NCI-H2081 (cell line): ENCODE results near the gene PRKD1.
"Not testable (repeated sequence)": the region's sequence is repeated elsewhere in the genome, so short reads cannot be mapped to it uniquely, and the experiment has no call there.

Experiments
- DNase-seq, 2 experiments: peaks; one replicate each; lab custom pipeline; 2025; lab: John Stamatoyannopoulos, UW

Gene PRKD1

DNA sequence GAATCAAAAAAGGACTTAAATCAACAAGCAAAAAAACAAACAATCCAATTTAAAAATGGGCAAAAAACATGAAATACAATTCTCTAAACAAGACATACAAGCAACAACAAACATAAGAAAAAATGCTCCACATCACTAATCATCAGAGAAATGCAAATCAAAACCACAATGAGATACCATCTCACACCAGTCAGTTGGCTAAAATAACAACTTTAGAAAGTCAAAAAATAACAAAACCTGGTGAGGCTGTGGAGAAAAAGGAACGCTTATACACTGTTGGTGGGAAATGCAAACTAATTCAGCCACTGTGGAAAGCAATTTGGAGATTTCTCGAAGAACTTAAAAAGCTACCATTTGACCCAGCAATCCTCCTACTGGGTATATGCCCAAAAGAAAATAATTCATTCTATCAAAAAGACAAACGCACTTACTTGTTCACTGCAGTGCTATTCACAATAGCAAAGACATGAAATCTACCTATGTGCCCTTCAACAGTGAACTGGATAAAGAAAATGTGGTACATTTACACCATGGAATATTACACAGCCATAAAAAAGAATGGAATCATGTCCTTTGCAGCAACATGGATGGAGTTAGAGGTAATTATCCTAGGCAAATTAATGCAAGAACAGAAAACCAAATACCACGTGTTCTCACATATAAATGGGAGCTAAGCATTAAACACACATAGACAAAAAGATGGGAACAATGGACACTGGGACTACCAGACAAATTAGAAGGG is 26.9 kb downstream of the PRKD1 start:
- no peak for DNase-seq

DNA sequence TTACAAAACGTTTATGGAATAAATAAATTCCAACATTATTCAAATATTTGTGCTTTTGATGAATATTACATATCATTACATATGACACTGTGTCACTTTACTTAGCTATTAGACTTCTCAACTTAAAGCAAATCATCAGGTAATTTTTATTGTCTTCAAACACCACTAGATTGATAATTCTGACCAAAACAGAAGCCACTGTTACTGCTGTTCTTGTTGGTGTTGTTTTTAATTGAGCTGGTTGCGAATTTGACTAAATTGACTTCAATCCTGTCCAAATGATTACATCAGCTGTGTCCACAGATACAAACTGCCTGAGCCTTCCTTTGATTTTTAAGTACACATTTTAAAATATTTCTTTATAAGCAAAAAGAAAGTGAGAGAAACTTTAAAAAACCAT is 29.2 kb downstream of the PRKD1 start:
- DNase-seq: no peak

GRCh38 chr14:29897181-29897580 is 30.5 kb downstream of the PRKD1 start:
- no peak for DNase-seq

GRCh38 chr14:29896354-29896821 is 31.3 kb downstream of the PRKD1 start:
- DNase-seq: peak; percentile 27 to 65

DNA sequence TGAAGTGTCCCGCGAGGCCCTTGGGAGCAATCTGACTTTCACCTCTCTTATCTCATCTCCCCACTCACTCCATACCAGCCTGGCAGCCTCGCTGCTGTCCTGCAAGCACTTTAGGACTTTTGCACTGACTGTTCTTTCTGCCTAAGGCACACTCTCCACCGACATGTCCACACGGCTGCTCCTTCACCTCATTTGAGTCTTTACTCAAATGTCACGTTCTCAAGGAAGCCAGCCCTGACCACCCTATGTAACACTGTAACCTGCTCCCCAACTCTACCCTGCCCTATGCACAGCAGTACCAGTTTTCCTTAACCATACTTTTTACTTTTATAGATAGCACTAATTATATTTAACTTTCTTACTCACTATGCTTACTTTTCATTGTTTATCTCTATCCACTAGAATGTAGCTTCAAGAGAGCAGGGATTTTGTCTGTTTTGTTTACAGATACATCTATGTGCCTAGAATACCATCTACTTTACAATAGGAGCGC is 32.0 kb downstream of the PRKD1 start:
- no peak for DNase-seq

GRCh38 chr14:29893989-29894388 is 33.7 kb downstream of the PRKD1 start:
- no peak for DNase-seq

DNA sequence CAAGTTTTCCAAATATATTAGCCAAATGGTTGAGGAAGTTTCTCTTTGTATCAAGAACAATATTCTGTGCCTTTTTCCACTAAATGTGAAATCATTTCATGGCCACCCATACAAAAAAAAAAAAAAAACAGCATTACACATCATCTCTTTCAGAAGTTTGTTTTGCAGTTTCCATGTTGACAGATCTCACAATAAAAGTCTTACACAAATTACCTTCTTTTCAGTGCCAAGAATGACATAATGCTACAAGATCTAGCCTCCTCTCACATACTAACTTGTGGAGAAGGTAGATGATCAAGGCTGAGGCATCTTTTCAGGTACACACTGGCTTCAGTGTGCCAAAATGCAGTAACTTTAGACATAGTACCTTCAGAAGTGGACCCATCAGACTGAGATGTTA is 35.3 kb downstream of the PRKD1 start:
- no peak for DNase-seq

- no peak for DNase-seq
Measured at GRCh38 chr14:29885988-29886387, 41.7 kb downstream of the PRKD1 start.

GRCh38 chr14:29868000-29868399 is 59.6 kb downstream of the PRKD1 start:
- DNase-seq: peak in 1 of 2 experiments; percentile 29

DNA sequence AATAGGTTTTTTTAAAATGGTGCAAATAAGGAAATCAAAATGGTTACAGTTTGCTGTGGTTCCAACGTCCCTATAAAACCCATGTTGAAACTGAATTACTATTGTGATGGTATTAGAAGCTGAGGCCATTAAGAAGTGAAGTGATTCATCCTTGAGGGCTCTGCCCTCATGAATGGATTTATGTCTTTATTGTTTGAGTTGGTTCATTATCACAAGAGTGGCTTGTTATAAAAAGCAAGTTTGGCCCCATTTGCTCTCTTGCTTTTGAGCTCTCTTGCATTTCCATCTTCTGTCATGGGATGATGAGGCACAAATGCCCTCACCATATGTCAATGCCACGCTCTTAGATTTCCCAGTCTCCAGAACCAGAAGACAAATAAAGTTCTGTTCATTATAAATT is 62.3 kb downstream of the PRKD1 start:
- DNase-seq: peak in 1 of 2 experiments; percentile 15

- no peak for DNase-seq
Measured at GRCh38 chr14:29861996-29862395, 65.7 kb downstream of the PRKD1 start.

DNA sequence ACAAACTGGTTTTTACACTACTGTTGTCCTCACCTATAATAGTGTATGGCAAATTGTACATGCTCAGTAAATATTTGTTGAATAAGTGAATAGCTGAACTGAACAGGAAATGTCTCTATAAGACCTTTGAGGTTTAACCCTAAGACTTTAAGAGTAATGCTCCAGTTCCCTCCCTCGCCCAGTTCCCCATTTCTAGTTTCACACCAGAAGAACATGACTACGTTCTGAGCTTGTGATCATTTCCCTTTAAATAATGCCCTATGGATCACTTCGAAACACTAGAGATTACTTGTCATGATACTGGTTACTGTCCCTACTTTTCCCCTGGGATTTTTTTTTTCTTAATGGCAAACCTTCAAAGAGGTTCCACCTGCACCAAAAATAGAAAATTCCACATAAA is 69.3 kb downstream of the PRKD1 start:
- no peak for DNase-seq

DNA sequence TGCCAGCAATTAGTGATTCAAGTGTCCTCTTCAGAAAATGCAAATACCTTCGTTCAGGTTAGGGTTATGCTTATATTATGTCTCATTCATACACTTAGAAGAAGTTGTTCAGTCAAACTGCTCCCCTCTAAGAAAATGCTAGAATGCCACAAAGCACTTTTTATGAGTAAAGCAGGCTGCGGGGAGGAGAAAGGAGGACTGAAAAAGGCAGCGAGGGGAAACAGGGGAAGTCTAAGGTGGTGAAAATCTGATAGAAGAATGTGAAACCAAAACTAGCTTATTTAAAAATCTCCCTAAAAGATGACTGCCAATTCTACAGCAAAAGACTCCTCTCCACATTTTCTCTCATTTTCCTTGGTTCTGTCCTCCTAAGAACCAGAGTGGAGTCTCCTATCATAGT is 70.1 kb downstream of the PRKD1 start:
- DNase-seq: no peak

DNA sequence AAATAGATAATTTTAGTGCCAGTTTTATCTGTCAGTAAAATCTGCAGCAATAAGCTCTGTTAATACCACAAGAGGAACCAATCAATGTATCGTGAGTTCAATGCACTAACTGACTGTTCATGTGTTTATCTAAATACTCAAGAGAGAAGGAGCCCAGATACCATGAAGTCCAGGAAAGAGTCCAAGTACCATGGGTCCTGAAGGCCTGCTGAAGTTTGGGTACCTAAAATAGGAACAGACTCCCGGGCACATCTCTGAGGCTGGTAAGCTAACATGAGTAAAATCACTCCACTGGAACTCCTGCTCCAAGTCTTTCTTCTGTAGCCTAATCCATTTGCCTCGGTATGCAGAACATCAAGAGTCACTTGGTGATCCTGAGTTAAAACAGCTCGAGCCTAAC is 71.1 kb downstream of the PRKD1 start:
- no peak for DNase-seq

- not testable (repeated sequence) for DNase-seq
Measured at GRCh38 chr14:29853691-29854090, 74.0 kb downstream of the PRKD1 start.

GRCh38 chr14:29853272-29853671 is 74.4 kb downstream of the PRKD1 start:
- DNase-seq: no peak

DNA sequence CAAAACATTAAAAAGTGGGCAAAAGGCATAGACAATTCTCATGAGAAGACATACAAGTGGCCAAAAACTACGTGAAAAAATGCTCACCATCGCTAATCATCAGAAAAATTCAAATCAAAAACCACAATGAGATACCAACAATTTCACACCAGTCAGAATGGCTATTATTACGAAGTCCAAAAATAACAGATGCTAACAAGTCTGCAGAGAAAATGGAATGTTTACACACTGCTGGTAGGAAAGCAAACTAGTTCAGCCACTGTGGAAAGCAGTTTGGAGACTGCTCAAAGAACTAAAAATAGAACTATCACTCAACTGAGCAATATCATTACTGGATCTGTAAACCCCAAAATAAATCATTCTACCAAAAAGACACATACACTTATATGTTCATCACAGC is 76.2 kb downstream of the PRKD1 start:
- DNase-seq: no peak

GRCh38 chr14:29847056-29847380 is 80.6 kb downstream of the PRKD1 start:
- DNase-seq: no peak

- DNase-seq: no peak
Measured at GRCh38 chr14:29846339-29847055, 81.2 kb downstream of the PRKD1 start.

- DNase-seq: no peak
Measured at GRCh38 chr14:29843981-29844380, 83.7 kb downstream of the PRKD1 start.

- peak; percentile 8 to 26 for DNase-seq
Measured at GRCh38 chr14:29842228-29842627, 85.4 kb downstream of the PRKD1 start.

- DNase-seq: not testable (repeated sequence)
Measured at GRCh38 chr14:29840369-29840892, 87.2 kb downstream of the PRKD1 start.

DNA sequence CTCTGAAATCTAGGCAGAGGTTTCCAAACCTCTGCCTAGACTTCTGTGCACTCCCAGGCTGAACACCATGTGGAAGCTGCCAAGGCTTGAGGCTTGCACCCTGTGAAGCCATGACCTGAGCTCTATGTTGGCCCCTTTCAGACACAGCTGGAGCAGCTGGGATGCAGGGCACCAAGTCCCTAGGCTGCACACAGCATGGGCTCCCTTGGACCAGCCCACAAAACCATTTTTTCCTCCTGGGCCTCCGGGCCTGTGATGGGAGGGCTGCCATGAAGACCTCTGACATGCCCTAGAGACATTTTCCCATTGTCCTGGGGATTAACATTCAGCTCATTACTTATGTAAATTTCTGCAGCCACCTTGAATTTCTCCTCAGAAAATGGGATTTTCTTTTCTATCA is 88.0 kb downstream of the PRKD1 start:
- DNase-seq: not testable (repeated sequence)
